Epithelial cell of esophagus (primary cell): ENCODE data around the gene NAA25.
"Not testable (repeated sequence)": the region's sequence is repeated elsewhere in the genome, so short reads cannot be mapped to it uniquely, and the experiment has no call there.

ENCODE experiments used
- DNase-seq: peaks from one replicate; pipeline ENCODE4 v3.0.0; 2010; ENCODE audit warnings: low read depth
- H3K4me3 ChIP-seq: 2 replicates; pipeline ENCODE4 v1.5.1; 2011; ENCODE audit warnings: mild to moderate bottlenecking, low read length, control low read depth
- CTCF ChIP-seq: IDR thresholded peaks from 2 replicates; pipeline ENCODE4 v1.5.1; 2011; ENCODE audit warnings: low read depth, mild to moderate bottlenecking, low read length, control low read depth, inconsistent platforms; ENCODE audit not compliant: insufficient read depth; ENCODE audit errors: missing control alignments

NAA25 gene

DNA sequence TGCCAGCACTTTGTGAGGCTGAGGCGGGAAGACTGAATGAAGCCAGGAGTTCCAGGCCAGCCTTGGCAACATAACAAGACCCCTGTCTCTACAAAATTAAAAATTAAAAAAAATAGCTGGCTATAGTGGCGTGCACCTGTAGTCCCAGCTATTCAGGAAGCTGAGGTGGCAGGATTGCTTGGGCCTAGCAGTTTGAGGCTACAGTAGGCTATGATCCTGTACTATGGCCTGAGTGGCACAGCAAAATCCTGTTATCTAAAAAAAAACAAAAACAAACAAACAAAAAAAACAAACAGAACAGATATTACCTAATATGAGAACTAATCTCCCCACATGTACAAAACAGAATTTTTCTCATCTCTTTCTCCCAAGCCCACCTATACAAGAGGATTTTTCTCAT is 111.3 kb downstream of the NAA25 start:
- DNase-seq = no peak
- no peak overlapping the region for H3K4me3 ChIP-seq
- no peak for TF ChIP-seq CTCF

DNA sequence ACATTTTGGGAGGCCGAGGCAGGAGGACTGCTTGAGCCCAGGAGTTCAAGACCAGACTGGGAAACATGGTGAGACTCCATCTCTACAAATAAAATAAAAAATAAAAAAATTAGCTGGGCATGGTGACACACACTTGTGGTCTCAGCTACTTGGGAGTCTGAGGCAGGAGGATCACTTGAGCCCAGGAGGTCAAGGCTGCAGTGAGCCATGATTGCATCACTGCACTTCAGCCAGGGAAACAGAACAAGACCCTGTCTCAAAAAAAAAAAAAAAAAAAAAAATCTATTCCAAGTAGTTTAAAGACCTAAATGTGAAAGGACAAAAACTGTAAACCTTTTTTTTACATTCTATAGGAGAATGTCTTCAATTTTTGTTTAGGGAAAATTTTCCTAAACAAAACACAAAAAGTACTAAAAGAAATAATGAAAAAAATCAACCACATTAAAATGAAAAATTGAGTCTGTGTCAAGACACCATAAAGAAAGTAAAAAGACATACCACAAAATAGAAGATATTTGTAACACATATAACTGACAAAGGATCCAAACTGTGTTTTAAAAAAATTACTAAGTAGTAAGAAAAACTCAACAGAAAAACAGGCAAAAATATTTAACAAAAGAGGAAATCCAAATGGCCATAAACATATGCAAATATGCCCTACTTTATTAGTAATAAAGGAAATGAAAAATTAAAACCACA is 112.7 kb downstream of the NAA25 start:
- no peak overlapping the region for H3K4me3 ChIP-seq
- TF ChIP-seq CTCF = no peak
- DNase-seq = no peak

- H3K4me3 ChIP-seq = not testable (repeated sequence)
- peak; percentile 42 for DNase-seq
These were observed 114.1 kb downstream of the NAA25 start for GRCh38 chr12:111994211-111995111.

GRCh38 chr12:111993292-111994150 is 115.1 kb downstream of the NAA25 start:
- H3K4me3 ChIP-seq = no peak overlapping the region
- no peak for DNase-seq
- TF ChIP-seq CTCF = no peak

DNA sequence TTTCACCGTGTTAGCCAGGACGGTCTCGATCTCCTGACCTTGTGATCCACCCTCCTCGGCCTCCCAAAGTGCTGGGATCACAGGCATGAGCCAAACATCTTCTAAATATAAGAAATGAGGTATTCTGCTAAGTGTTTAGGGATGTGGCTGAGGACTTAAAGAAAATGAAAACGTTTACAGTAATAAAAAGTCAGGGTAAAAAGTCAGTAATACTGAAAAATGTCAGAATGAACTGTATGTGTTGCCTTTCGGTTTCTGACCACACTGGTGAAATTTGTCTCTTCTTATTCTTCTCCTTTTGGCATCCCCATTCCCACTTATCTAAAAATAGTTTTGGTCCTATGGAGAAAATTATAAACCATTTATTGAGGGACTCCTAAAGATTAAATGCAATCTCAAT is 116.1 kb downstream of the NAA25 start:
- H3K4me3 ChIP-seq = no peak overlapping the region
- no peak for TF ChIP-seq CTCF
- DNase-seq = no peak

DNA sequence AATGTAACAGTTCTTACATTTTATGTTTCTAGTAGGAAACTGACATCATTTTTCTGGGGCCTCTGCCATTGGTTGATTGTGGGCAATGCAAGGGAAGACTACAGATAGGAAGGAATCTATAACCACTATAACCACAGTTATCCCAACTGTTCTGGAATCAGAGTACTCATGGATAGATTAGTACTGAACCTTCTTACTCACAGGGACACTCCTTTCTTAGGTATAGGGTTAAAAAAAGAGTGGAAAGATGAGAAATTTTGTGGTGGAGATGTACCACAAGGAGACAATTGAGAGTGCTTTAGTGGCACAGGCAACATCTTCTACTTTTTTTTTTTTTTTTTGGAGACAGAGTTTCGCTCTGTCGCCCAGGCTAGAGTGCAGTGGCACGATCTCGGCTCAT is 116.6 kb downstream of the NAA25 start:
- TF ChIP-seq CTCF = no peak
- H3K4me3 ChIP-seq = no peak overlapping the region
- DNase-seq = no peak

DNA sequence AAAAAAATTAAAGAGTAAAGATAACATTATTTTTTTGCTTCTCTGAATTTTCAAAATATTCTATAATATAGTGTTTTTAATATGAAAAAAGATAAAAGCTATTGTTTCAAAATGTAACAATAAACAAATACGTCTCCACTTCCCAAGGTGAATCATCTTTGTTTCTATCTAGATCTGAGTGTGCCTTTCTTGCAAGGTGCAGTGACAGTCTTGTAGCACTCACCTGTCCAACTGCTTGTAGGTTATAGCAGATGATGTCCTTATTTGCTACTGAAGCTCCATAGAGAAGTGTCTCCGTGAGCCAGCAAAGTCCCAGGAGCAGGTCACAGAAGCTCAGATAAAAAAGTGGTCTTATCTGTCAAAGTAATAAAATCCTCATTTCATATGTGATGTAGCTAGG is 117.0 kb downstream of the NAA25 start:
- TF ChIP-seq CTCF = no peak
- H3K4me3 ChIP-seq = no peak overlapping the region
- no peak for DNase-seq
